ENCODE results near the gene DNASE2B. TPM values are rescaled to one million over a fixed set of nuclear protein-coding genes. Genes with fewer than 3 reads are reported as not detected.

The DNASE2B gene
- total RNA-seq, 1 experiment from 2014 or later: not detected

- intact Hi-C loops (cut with micrococcal nuclease; ENCODE audit: unreplicated experiment): no loop called here
- no peaks in the 10 kb centered on the region for H3K9me3 Mint-ChIP-seq (ENCODE audit: low read depth, unreplicated experiment)
- no TSS peak for BruUV-seq (replicated peaks)
- no peak overlapping the region for H3K27ac Mint-ChIP-seq (ENCODE audit: unreplicated experiment)
- H3K27me3 Mint-ChIP-seq (ENCODE audit: unreplicated experiment): no peaks in the 10 kb centered on the region
- no peak for DNase-seq
- no peaks in the 10 kb centered on the region for H3K4me1 Mint-ChIP-seq (ENCODE audit: low read depth, unreplicated experiment)
- H3K36me3 Mint-ChIP-seq (ENCODE audit: insufficient read depth, unreplicated experiment): no peaks in the 10 kb centered on the region
- H3K4me3 Mint-ChIP-seq (ENCODE audit: low read depth, unreplicated experiment): no peak overlapping the region
- no peak for TF ChIP-seq CTCF (IDR thresholded peaks at IDR 0.05; ENCODE audit: unreplicated experiment)
- CTCF ChIA-PET: no interaction called here
Observed at GRCh38 chr1:84452436-84452835, 54.2 kb downstream of the DNASE2B start.

GRCh38 chr1:84462118-84462517, 63.8 kb downstream of the DNASE2B start:
- no peaks in the 10 kb centered on the region for H3K4me1 Mint-ChIP-seq (ENCODE audit: low read depth, unreplicated experiment)
- CTCF ChIA-PET: no interaction called here
- TF ChIP-seq CTCF (IDR thresholded peaks at IDR 0.05; ENCODE audit: unreplicated experiment): no peak
- no peaks in the 10 kb centered on the region for H3K36me3 Mint-ChIP-seq (ENCODE audit: insufficient read depth, unreplicated experiment)
- no peaks in the 10 kb centered on the region for H3K27me3 Mint-ChIP-seq (ENCODE audit: unreplicated experiment)
- no peak for DNase-seq
- H3K27ac Mint-ChIP-seq (ENCODE audit: unreplicated experiment): no peak overlapping the region
- intact Hi-C loops (cut with micrococcal nuclease; ENCODE audit: unreplicated experiment): no loop called here
- no peak overlapping the region for H3K4me3 Mint-ChIP-seq (ENCODE audit: low read depth, unreplicated experiment)
- BruUV-seq (replicated peaks): no TSS peak
- no peaks in the 10 kb centered on the region for H3K9me3 Mint-ChIP-seq (ENCODE audit: low read depth, unreplicated experiment)

Other genes starting within 250 kb of the DNASE2B start
- 1.7 and 1.8 TPM in 2 replicates for gene SAMD13, start 96.8 kb upstream of the DNASE2B start, total RNA-seq (2022)
- gene RPF1, start 80.8 kb downstream of the DNASE2B start, total RNA-seq (2022): 33.6 TPM in 2 replicates
- gene SPATA1, start 107.9 kb downstream of the DNASE2B start, total RNA-seq (2022): 0.52 and 0.73 TPM in 2 replicates
- gene GNG5, start 108.1 kb downstream of the DNASE2B start, total RNA-seq (2022): 117 and 118 TPM in 2 replicates
- 18.2 and 20.3 TPM in 2 replicates for gene CTBS, start 176.0 kb downstream of the DNASE2B start, total RNA-seq (2022)

Data from Calu3 (cell line).